Loucy (cell line): ENCODE measurements around the gene HRH2.

Experiments used
- EZH2phosphoT487 ChIP-seq: fragments of 200-600 bp; IDR thresholded peaks from 2 replicates; pipeline ENCODE4 v1.6.1; 2018; ENCODE audit warnings: antibody characterized with exemption, mild to moderate bottlenecking, moderate library complexity, borderline replicate concordance
- TF ChIP-seq, protein P1 (sequence below): fragments of 200-600 bp; sonication (generic); conservative IDR thresholded peaks from 2 replicates; pipeline ENCODE4 v1.5.1; 2014; ENCODE audit warnings: mild to moderate bottlenecking, antibody characterized with exemption, low read length

DNA sequence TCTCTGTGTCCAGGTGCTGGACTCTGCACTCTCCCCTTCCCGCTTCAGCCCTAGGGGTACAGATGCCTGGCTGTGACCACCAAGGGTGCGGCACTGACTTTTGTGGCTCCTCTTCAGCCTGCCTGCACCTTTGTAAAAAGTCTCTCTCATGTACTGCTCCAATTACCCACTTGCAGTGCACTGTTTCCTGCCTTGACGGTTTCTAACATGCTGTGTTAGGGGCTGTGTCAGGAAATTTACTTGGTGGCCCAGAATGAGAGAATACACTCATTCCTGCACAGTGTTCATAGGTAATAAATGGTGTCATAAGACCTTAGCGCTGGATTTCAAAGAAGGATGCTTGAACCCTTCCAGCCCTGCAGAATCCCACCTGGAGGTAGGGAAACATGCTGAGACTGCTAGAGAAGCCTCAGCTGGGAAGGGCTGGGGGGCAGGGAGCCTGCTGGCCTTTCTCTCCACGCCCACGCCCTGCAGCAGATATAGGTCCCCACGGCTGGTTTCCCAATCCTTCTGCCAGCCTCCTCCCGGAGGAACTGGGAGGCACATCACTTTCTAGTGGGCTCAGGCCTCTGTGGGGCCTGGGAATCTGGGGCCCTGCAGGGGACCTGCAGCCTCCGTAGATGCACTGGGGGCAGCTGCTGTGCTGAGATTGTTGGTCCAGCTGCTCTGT is 17.6 kb upstream of the HRH2 start:
- TF ChIP-seq, protein P1, sequence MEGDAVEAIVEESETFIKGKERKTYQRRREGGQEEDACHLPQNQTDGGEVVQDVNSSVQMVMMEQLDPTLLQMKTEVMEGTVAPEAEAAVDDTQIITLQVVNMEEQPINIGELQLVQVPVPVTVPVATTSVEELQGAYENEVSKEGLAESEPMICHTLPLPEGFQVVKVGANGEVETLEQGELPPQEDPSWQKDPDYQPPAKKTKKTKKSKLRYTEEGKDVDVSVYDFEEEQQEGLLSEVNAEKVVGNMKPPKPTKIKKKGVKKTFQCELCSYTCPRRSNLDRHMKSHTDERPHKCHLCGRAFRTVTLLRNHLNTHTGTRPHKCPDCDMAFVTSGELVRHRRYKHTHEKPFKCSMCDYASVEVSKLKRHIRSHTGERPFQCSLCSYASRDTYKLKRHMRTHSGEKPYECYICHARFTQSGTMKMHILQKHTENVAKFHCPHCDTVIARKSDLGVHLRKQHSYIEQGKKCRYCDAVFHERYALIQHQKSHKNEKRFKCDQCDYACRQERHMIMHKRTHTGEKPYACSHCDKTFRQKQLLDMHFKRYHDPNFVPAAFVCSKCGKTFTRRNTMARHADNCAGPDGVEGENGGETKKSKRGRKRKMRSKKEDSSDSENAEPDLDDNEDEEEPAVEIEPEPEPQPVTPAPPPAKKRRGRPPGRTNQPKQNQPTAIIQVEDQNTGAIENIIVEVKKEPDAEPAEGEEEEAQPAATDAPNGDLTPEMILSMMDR = no peak
- no peak for TF ChIP-seq EZH2phosphoT487
